ENCODE measurements around the gene KIF23.

DNA sequence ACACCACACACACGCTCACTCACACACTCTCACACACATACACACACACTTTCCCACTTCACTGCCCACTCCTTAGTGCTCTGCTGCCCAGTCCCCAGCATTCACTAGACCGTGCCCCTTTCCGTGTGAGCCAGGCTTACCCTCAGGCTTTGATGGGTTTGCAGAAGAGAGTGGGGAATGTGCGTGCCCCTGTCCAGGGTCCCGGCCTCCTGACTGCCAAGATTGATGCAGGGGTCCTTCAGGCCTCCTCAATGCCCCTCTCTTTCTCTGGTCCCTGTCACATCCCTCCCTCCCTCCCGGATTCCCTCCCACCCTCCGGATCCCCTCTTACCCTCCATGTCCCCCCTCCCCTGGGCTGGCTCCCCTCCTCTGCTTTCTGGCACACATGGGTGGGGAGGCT lies 27.9 kb upstream of the KIF23 start:
- TF ChIP-seq, protein P1, sequence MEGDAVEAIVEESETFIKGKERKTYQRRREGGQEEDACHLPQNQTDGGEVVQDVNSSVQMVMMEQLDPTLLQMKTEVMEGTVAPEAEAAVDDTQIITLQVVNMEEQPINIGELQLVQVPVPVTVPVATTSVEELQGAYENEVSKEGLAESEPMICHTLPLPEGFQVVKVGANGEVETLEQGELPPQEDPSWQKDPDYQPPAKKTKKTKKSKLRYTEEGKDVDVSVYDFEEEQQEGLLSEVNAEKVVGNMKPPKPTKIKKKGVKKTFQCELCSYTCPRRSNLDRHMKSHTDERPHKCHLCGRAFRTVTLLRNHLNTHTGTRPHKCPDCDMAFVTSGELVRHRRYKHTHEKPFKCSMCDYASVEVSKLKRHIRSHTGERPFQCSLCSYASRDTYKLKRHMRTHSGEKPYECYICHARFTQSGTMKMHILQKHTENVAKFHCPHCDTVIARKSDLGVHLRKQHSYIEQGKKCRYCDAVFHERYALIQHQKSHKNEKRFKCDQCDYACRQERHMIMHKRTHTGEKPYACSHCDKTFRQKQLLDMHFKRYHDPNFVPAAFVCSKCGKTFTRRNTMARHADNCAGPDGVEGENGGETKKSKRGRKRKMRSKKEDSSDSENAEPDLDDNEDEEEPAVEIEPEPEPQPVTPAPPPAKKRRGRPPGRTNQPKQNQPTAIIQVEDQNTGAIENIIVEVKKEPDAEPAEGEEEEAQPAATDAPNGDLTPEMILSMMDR (IDR thresholded peaks at IDR 0.05) = no peak
- TF ChIP-seq, protein P2, sequence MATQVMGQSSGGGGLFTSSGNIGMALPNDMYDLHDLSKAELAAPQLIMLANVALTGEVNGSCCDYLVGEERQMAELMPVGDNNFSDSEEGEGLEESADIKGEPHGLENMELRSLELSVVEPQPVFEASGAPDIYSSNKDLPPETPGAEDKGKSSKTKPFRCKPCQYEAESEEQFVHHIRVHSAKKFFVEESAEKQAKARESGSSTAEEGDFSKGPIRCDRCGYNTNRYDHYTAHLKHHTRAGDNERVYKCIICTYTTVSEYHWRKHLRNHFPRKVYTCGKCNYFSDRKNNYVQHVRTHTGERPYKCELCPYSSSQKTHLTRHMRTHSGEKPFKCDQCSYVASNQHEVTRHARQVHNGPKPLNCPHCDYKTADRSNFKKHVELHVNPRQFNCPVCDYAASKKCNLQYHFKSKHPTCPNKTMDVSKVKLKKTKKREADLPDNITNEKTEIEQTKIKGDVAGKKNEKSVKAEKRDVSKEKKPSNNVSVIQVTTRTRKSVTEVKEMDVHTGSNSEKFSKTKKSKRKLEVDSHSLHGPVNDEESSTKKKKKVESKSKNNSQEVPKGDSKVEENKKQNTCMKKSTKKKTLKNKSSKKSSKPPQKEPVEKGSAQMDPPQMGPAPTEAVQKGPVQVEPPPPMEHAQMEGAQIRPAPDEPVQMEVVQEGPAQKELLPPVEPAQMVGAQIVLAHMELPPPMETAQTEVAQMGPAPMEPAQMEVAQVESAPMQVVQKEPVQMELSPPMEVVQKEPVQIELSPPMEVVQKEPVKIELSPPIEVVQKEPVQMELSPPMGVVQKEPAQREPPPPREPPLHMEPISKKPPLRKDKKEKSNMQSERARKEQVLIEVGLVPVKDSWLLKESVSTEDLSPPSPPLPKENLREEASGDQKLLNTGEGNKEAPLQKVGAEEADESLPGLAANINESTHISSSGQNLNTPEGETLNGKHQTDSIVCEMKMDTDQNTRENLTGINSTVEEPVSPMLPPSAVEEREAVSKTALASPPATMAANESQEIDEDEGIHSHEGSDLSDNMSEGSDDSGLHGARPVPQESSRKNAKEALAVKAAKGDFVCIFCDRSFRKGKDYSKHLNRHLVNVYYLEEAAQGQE (IDR thresholded peaks at IDR 0.05; ENCODE audit: low read depth, low read length) = 0 out of 2 replicates have a peak, but pooled peaks have one; percentile 26
- TF ChIP-seq USF2 (IDR thresholded peaks at IDR 0.05; ENCODE audit: borderline replicate concordance, low read depth, low read length) (no peak), TAF1 (IDR thresholded peaks at IDR 0.05; ENCODE audit: borderline replicate concordance, low read depth, low read length) (no peak), MXI1 (IDR thresholded peaks at IDR 0.05; ENCODE audit: low read depth, low read length) (no peak), RFX5 (IDR thresholded peaks at IDR 0.05; ENCODE audit: low read length) (no peak)
- TF ChIP-seq, protein P3, sequence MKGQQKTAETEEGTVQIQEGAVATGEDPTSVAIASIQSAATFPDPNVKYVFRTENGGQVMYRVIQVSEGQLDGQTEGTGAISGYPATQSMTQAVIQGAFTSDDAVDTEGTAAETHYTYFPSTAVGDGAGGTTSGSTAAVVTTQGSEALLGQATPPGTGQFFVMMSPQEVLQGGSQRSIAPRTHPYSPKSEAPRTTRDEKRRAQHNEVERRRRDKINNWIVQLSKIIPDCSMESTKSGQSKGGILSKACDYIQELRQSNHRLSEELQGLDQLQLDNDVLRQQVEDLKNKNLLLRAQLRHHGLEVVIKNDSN (IDR thresholded peaks at IDR 0.05; ENCODE audit: borderline replicate concordance, low read depth) = no peak
